ENCODE data around the gene STYX.

STYX gene

DNA sequence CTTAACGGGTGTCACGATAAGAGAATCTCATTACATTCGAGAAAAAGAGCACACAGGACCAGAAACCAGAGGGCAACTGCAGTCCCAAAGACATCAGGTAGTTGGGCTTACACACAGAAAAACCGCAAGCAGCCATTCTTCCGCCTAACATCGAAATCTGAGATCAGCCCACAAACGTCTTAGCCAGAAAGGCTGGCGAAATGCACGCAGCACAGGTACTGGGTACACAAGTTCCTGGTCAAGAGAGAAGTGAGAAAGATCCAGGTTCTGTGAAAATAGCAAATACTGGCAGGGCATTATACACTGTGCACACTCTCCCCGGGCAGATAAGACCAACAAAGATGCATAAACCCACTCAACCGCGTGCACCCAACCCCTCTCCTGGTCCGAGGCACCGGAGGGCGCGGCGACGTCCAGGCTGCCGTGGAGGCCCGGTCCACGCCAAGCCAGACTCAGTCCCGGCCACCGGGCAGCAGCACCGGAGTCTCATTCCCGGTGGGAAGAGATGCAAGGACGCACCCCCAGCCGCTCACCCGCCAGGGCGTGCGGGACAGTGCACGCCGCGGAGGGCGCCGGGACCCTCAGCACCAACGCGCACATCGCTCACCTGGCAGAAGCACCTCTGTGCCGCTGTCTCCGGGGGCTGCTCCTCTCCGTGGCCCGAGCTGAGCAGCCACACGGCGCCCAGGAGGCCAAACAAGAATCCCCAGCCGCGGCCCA lies 35.0 kb upstream of the STYX start:
- TF ChIP-seq CTCF (IDR thresholded peaks at IDR 0.05) = no peak

DNA sequence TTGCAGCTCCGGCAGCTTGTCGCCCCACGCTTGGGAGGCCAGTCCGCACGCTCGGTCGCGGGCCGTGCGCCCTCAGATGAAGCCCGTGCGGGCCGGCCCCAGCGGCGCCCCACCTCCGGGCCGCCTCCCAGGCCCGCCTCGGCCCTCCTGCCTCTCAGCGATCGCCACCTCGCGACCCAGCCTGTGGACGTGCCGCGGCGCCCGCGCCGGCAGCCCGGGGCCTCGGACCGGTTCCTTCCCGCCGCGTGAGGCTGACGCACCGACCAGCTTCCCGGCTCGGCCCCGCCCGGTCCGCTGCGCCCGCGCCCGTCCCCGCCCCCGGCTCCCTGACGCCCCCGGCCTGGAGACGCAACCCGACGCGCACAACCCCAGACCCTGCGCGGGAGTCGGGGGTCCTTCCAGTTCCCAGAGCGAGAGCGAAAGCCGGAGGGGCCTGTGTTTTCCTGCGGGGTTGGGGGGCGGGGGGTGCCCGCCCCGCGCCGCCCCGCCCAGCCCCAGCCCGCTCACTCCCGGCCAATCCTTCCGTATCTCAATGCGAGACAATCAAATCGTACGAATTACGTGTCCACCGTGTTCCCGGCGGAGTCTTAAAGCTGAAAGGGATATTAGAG lies 34.4 kb upstream of the STYX start, which contains the start of gene ERO1A:
Gene ERO1A, minus strand, starts transcription at position 78 of the 611 bp plus-strand sequence. Its CDS starts 77 bp downstream, at position 1.
- TF ChIP-seq CTCF (IDR thresholded peaks at IDR 0.05) = peak; percentile 23; the same call in 1 of the 2 replicates

GRCh38 chr14:52700701-52701172 lies 29.2 kb upstream of the STYX start:
- no peak for TF ChIP-seq CTCF (IDR thresholded peaks at IDR 0.05)

DNA sequence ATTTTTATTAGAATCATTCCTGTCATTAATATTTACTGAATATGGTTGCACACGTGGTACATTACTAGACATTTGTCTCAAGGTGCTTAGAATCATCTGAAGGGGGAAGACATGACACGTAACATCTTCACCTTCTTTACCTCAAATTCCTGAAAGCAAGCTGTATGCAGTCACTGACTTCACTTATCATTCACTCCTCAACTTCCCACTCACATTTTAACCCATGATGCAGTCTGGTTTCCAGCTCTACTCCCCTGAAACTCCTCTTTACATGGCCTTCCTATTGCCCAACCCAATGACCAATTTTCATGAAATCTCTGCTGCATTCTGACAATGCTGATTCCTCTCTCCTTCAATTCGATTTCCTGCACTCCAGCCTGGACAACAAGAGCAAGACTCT lies 28.7 kb upstream of the STYX start:
- TF ChIP-seq CTCF (IDR thresholded peaks at IDR 0.05) = no peak

- TF ChIP-seq CTCF (IDR thresholded peaks at IDR 0.05) = no peak
These were observed 26.7 kb upstream of the STYX start for GRCh38 chr14:52703225-52703624.

DNA sequence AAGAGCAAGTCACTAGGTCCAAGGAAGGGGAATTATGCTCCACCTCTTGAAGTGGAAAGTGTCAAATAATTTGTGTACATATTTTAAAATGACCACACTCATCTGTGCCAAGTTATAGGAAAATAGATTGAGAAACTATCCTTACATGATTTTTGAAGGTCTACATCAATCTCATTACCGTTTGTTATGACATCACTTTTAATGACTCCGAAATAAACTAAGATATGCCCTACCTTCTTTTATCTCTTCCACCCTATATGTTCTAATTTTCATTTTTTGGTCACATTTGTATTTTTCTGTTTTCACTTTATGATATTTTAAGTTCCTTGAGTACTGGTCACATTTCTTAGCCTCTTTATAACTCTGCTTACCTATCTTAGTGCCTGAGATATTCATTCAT lies 26.3 kb upstream of the STYX start:
- TF ChIP-seq CTCF (IDR thresholded peaks at IDR 0.05) = no peak

DNA sequence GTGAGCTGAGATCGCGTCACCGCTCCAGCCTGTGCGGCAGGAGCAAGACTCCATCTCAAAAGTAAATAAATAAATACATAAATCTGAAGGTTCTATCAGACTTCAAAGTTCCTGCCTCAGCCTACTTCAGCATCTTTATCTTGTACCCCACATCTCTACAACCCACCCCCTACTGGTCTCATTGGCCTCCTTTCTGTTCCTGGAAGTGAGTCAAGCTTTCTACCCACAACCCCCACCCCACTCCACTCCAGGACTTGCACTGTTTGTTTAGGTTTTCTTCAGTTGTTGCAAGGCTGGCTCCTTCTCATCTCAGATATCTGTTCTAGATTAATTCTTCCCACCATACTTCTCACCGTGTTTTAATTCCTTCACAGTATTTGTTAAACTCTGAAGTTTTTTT lies 23.7 kb upstream of the STYX start:
- TF ChIP-seq CTCF (IDR thresholded peaks at IDR 0.05) = no peak
